ENCODE results near the gene SNX13.

The SNX13 gene

GRCh38 chr7:17855202-17855601 is 85.1 kb downstream of the SNX13 start:
- H3K4me3 ChIP-seq (ENCODE audit: low read length): no peak overlapping the region
- no peak for DNase-seq (ENCODE audit: low read depth)
- no peak for TF ChIP-seq CTCF (conservative IDR thresholded peaks at IDR 0.05; ENCODE audit: low read depth, low read length)

DNA sequence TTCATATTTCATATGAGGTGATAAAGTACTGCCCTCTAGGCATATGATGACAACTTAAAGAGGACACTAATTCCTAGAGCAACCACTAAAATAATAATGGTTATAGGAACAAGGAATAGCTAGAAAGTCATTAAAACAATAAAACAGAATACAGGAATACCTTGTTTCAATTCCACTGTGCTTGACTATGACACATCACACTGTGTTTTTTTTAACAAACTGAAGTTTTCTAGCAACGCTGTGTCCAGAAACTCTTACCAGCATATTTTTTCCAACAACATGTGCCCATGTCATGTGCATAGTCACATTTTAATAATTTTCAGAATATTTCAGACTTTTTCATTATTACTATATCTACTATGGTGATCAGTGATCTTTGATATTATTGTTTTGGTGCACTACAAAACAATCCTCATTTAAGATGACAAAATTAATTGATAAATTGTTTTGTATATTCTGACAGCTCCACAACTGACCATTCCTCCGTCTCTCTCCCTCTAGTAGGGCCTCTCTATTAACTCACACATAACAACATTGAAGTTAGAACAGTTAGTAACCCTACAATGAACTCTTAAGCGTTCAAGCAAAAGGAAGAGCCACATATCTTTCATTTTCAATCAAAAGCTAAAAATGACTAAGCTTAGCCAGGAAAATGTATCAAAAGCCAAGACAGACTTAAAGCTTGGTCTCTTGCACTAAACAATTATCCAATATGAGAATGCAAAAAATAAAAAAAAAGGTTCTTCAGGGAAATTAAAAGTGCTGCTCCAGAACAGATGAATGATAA is 85.8 kb downstream of the SNX13 start:
- no peak overlapping the region for H3K4me3 ChIP-seq (ENCODE audit: low read length)
- no peak for TF ChIP-seq CTCF (conservative IDR thresholded peaks at IDR 0.05; ENCODE audit: low read depth, low read length)
- no peak for DNase-seq (ENCODE audit: low read depth)

DNA sequence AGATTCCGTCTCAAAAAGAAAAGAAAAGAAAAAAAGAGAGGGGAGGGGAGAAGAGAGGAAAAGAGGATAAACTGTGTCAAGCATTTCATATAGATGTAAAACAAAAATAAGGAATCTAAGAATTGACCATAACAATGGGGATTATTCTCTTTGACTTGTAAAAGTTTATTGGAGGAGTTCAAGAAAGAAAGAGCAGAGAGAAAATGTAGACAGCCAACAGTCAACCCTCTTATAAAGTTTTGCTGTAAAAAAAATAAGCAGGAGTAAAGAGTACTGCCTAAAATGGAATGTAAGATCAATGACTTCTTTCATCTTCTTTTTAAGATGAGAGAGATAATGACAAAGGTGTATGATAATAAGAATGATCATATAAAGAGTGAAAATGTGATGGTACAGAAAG is 87.9 kb downstream of the SNX13 start:
- no peak for TF ChIP-seq CTCF (conservative IDR thresholded peaks at IDR 0.05; ENCODE audit: low read depth, low read length)
- no peak for DNase-seq (ENCODE audit: low read depth)
- no peak overlapping the region for H3K4me3 ChIP-seq (ENCODE audit: low read length)

GRCh38 chr7:17849504-17849903 is 90.8 kb downstream of the SNX13 start:
- no peak overlapping the region for H3K4me3 ChIP-seq (ENCODE audit: low read length)
- no peak for TF ChIP-seq CTCF (conservative IDR thresholded peaks at IDR 0.05; ENCODE audit: low read depth, low read length)
- DNase-seq (ENCODE audit: low read depth): no peak

DNA sequence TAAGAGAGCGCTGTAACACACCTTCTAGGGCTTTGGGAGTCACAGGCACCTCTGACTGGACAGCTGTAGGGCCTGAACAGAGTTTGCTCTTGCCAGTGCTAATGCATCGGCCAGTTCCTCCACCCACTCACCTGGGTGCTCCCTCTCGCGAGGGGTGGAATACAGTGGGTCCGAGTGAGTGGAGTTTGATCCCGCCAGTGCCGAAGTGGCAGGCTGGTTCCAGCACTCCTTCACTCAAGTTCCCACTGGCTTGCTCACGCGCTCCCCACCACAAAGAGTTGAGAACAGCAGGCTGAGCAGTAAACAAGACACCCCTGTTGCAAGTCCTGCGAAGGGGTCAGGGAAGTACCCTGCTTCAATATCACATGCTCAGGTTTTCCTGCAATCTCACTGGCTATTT is 91.8 kb downstream of the SNX13 start:
- H3K4me3 ChIP-seq (ENCODE audit: low read length): no peak overlapping the region
- no peak for TF ChIP-seq CTCF (conservative IDR thresholded peaks at IDR 0.05; ENCODE audit: low read depth, low read length)
- no peak for DNase-seq (ENCODE audit: low read depth)

GRCh38 chr7:17846935-17847334 is 93.4 kb downstream of the SNX13 start:
- no peak for TF ChIP-seq CTCF (conservative IDR thresholded peaks at IDR 0.05; ENCODE audit: low read depth, low read length)
- no peak for DNase-seq (ENCODE audit: low read depth)
- H3K4me3 ChIP-seq (ENCODE audit: low read length): no peak overlapping the region

- DNase-seq (ENCODE audit: low read depth): no peak
- TF ChIP-seq CTCF (conservative IDR thresholded peaks at IDR 0.05; ENCODE audit: low read depth, low read length): no peak
- H3K4me3 ChIP-seq (ENCODE audit: low read length): no peak overlapping the region
Observed at GRCh38 chr7:17845197-17845547, 95.1 kb downstream of the SNX13 start.
